Measurements from ENCODE around the gene TAGLN2.

GRCh38 chr1:159883134-159883533, 42.2 kb downstream of the TAGLN2 start:
- TF ChIP-seq, protein P1, sequence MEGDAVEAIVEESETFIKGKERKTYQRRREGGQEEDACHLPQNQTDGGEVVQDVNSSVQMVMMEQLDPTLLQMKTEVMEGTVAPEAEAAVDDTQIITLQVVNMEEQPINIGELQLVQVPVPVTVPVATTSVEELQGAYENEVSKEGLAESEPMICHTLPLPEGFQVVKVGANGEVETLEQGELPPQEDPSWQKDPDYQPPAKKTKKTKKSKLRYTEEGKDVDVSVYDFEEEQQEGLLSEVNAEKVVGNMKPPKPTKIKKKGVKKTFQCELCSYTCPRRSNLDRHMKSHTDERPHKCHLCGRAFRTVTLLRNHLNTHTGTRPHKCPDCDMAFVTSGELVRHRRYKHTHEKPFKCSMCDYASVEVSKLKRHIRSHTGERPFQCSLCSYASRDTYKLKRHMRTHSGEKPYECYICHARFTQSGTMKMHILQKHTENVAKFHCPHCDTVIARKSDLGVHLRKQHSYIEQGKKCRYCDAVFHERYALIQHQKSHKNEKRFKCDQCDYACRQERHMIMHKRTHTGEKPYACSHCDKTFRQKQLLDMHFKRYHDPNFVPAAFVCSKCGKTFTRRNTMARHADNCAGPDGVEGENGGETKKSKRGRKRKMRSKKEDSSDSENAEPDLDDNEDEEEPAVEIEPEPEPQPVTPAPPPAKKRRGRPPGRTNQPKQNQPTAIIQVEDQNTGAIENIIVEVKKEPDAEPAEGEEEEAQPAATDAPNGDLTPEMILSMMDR (IDR thresholded peaks at IDR 0.05), result no peak
- TF ChIP-seq POLR2A (IDR thresholded peaks at IDR 0.05), result no peak
- TF ChIP-seq POLR2AphosphoS5 (IDR thresholded peaks at IDR 0.05), result no peak
- no peak for TF ChIP-seq EP300 (IDR thresholded peaks at IDR 0.05; ENCODE audit: low read depth)

All from transverse colon (tissue), 4 donors.